ENCODE measurements around the gene CHST11.

CHST11 gene

GRCh38 chr12:104484079-104484478 is 27.3 kb downstream of the CHST11 start:
- DNase-seq = no peak

- peak in 1 of 2 experiments; percentile 42 for DNase-seq
Observed at GRCh38 chr12:104485651-104486362, 29.1 kb downstream of the CHST11 start.

- no peak for DNase-seq
Observed at GRCh38 chr12:104486363-104486750, 29.6 kb downstream of the CHST11 start.

- no peak for DNase-seq
Observed at GRCh38 chr12:104486943-104487819, 30.4 kb downstream of the CHST11 start.

GRCh38 chr12:104488374-104488773 is 31.6 kb downstream of the CHST11 start:
- DNase-seq = no peak

GRCh38 chr12:104490186-104490585 is 33.4 kb downstream of the CHST11 start:
- DNase-seq = no peak

- DNase-seq = no peak
Observed at GRCh38 chr12:104490850-104491249, 34.1 kb downstream of the CHST11 start.

- DNase-seq = no peak
Observed at GRCh38 chr12:104493496-104493895, 36.7 kb downstream of the CHST11 start.

GRCh38 chr12:104494137-104494792 is 37.5 kb downstream of the CHST11 start:
- DNase-seq = peak; percentile 52 to 75

- DNase-seq = no peak
Observed at GRCh38 chr12:104494793-104495158, 38.0 kb downstream of the CHST11 start.

- no peak for DNase-seq
Observed at GRCh38 chr12:104495786-104496185, 39.0 kb downstream of the CHST11 start.

- DNase-seq = no peak
Observed at GRCh38 chr12:104496336-104496735, 39.6 kb downstream of the CHST11 start.

- peak in 1 of 2 experiments; percentile 24 for DNase-seq
Observed at GRCh38 chr12:104498211-104498801, 41.6 kb downstream of the CHST11 start.

- no peak for DNase-seq
Observed at GRCh38 chr12:104499668-104500332, 43.1 kb downstream of the CHST11 start.

GRCh38 chr12:104501115-104501514 is 44.4 kb downstream of the CHST11 start:
- no peak for DNase-seq

- peak in 1 of 2 experiments; percentile 28 for DNase-seq
Observed at GRCh38 chr12:104501660-104502059, 44.9 kb downstream of the CHST11 start.

GRCh38 chr12:104502217-104502616 is 45.5 kb downstream of the CHST11 start:
- no peak for DNase-seq

- no peak for DNase-seq
Observed at GRCh38 chr12:104502638-104503037, 45.9 kb downstream of the CHST11 start.

GRCh38 chr12:104503191-104503590 is 46.4 kb downstream of the CHST11 start:
- DNase-seq = no peak

GRCh38 chr12:104504146-104504545 is 47.4 kb downstream of the CHST11 start:
- no peak for DNase-seq

GRCh38 chr12:104505095-104505818 is 48.5 kb downstream of the CHST11 start:
- DNase-seq = no peak
